Measurements from ENCODE around the gene DNAJC11. TPM values are rescaled to one million over a fixed set of nuclear protein-coding genes. Genes with fewer than 3 reads are reported as not detected.

Gene DNAJC11
- total and polyA plus RNA-seq, 2 donors from 2014 or later: 44.6 to 49.8 TPM

DNA sequence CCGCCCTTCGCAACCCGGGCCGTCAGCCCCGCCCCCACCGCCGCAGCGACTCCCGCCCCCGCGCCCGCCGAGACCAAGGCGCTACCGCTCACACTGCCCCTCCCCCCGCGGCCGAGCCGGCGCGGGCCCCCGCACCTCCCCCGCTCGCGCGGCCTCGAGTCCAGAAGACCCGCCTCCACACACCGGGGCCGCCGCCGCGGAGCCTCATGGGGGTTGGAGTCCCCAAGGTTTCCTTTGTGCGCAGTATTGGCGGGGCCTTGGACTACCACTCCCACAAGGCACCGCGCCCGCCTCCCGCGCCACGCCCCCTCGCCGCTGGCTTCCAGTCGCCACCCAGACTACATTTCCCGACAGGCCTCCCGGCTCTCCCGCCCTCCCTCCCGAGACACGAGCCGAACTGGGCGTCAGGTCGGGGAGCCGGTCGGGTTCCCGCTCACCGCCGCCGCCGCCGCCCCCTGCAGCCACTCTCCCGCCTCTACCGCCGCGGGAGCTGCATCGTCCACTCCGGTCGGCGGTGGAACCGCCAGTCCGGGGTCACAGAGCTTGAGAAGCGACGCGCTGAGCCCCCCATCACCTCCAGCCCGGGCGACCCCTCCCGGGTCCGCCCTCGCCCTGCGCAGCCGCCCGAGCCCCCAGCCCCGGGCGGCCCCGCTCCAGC, 88.1 kb downstream of the DNAJC11 start, which contains the start of gene PHF13:
Gene PHF13, plus strand, starts transcription at position 371 of the 658 bp plus-strand sequence. CDS start 336 bp downstream, outside the sequence.
- FAIRE-seq (no peak), DNase-seq (peak; percentile 99 to 100 (median 100))
- no peak for TF ChIP-seq CTCF (IDR thresholded peaks at IDR 0.05; ENCODE audit: borderline replicate concordance, extremely low read depth, insufficient read depth)
- peak within 1 kb of the TSS; percentile 87 to 94 (median 90) for H3K4me3 ChIP-seq (ENCODE audit: low read length in 3 of 3)
- H3K27ac ChIP-seq (ENCODE audit: low read depth in 2 of 2, low read length in 2 of 2): peak within 1 kb of the TSS; percentile 96 to 97
- H3K36me3 ChIP-seq (ENCODE audit: control insufficient read depth in 2 of 3, insufficient read depth in 3 of 3, low read length in 3 of 3): peaks cover 0 to 4% (median 0%) of the 10 kb centered on the region in 3 donors
- H3K9ac ChIP-seq (ENCODE audit: low read length in 3 of 3): peak within 1 kb of the TSS; percentile 81 to 95 (median 85)
- no peaks in the 10 kb centered on the region for H3K27me3 ChIP-seq (ENCODE audit: control insufficient read depth, insufficient read depth, low read length)
- intact Hi-C loops (cut with DNase I): no loop called here
- no peaks in the 10 kb centered on the region for H3K4me1 ChIP-seq (ENCODE audit: control insufficient read depth in 2 of 3, insufficient read depth in 2 of 3, low read depth in 1 of 3, low read length in 3 of 3)
- H3K9me3 ChIP-seq (ENCODE audit: control insufficient read depth in 2 of 3, insufficient read depth in 1 of 3, low read length in 3 of 3): no peaks in the 10 kb centered on the region

- peak overlapping the region; percentile 96 to 97 for H3K27ac ChIP-seq (ENCODE audit: low read depth in 2 of 2, low read length in 2 of 2)
Measured at GRCh38 chr1:6612641-6613360, 88.8 kb downstream of the DNAJC11 start.

DNA sequence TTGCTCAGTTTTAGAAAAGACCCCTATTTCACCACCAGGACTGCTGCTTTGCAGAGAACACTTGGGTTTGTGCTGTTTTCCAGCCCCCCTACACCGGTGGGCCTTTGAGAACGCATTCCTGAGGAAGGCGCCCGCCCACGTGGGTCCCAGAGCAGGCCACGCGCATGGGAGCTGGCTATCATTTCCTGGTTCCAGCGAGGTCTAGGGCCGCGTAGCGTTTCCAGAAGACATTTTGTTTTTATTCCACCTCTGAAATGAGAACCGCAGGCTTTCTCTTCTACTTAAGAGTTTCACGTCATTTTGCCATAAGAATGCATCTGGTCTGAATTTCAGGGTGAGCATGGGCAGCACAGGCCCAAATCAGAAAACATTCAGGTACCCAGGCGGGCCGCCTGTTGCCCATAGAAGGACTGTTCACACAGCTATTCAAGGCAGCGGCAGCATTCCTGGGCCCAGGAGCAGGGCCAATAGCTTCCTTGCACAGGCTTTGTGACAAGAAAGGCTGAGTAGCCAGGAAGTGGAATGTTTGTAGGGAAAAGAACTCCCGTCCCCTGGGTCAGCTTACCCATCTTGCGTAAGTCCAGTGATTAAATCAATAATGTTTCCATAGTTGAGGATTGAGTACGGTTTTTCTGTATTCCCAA, 97.6 kb downstream of the DNAJC11 start:
- Histone ChIP-seq H3K27ac (ENCODE audit: low read depth in 2 of 2, low read length in 2 of 2) (peak overlapping the region; percentile 99), H3K9ac (ENCODE audit: low read length in 3 of 3) (peak overlapping the region in 2 of 3 donors; percentile 82 to 87), H3K27me3 (ENCODE audit: control insufficient read depth, insufficient read depth, low read length) (no peaks in the 10 kb centered on the region), H3K4me1 (ENCODE audit: control insufficient read depth in 2 of 3, insufficient read depth in 2 of 3, low read depth in 1 of 3, low read length in 3 of 3) (peaks cover 5 to 26% (median 13%) of the 10 kb centered on the region in 3 donors), H3K4me3 (ENCODE audit: low read length in 3 of 3) (peak overlapping the region; percentile 26 to 99 (median 74)), H3K36me3 (ENCODE audit: control insufficient read depth in 2 of 3, insufficient read depth in 3 of 3, low read length in 3 of 3) (peaks cover 0 to under 1% (median 0%) of the 10 kb centered on the region in 3 donors), H3K9me3 (ENCODE audit: control insufficient read depth in 2 of 3, insufficient read depth in 1 of 3, low read length in 3 of 3) (no peaks in the 10 kb centered on the region)
- FAIRE-seq (no peak), DNase-seq (peak; percentile 77 to 93 (median 81))
- intact Hi-C loops (cut with DNase I): no loop called here
- no peak for TF ChIP-seq CTCF (IDR thresholded peaks at IDR 0.05; ENCODE audit: borderline replicate concordance, extremely low read depth, insufficient read depth)

More at GRCh38 chr1:6612641-6613360, 88.8 kb downstream of the DNAJC11 start:
- DNase-seq (peak in 4 of 5 donors; percentile 64 to 87 (median 79)), FAIRE-seq (no peak)
- no peaks in the 10 kb centered on the region for H3K4me1 ChIP-seq (ENCODE audit: control insufficient read depth in 2 of 3, insufficient read depth in 2 of 3, low read depth in 1 of 3, low read length in 3 of 3)
- H3K4me3 ChIP-seq (ENCODE audit: low read length in 3 of 3): peak overlapping the region; percentile 87 to 94 (median 90)
- intact Hi-C loops (cut with DNase I): no loop called here
- peak overlapping the region; percentile 81 to 95 (median 85) for H3K9ac ChIP-seq (ENCODE audit: low read length in 3 of 3)
- TF ChIP-seq CTCF (IDR thresholded peaks at IDR 0.05; ENCODE audit: borderline replicate concordance, extremely low read depth, insufficient read depth): no peak
- H3K36me3 ChIP-seq (ENCODE audit: control insufficient read depth in 2 of 3, insufficient read depth in 3 of 3, low read length in 3 of 3): peaks cover 0 to 4% (median 0%) of the 10 kb centered on the region in 3 donors
- no peaks in the 10 kb centered on the region for H3K27me3 ChIP-seq (ENCODE audit: control insufficient read depth, insufficient read depth, low read length)
- no peaks in the 10 kb centered on the region for H3K9me3 ChIP-seq (ENCODE audit: control insufficient read depth in 2 of 3, insufficient read depth in 1 of 3, low read length in 3 of 3)
